Measurements from ENCODE around the gene CHSY1.
A peak's percentile ranks its signal among the peaks of the same experiment; 100 is the strongest.

Gene CHSY1

DNA sequence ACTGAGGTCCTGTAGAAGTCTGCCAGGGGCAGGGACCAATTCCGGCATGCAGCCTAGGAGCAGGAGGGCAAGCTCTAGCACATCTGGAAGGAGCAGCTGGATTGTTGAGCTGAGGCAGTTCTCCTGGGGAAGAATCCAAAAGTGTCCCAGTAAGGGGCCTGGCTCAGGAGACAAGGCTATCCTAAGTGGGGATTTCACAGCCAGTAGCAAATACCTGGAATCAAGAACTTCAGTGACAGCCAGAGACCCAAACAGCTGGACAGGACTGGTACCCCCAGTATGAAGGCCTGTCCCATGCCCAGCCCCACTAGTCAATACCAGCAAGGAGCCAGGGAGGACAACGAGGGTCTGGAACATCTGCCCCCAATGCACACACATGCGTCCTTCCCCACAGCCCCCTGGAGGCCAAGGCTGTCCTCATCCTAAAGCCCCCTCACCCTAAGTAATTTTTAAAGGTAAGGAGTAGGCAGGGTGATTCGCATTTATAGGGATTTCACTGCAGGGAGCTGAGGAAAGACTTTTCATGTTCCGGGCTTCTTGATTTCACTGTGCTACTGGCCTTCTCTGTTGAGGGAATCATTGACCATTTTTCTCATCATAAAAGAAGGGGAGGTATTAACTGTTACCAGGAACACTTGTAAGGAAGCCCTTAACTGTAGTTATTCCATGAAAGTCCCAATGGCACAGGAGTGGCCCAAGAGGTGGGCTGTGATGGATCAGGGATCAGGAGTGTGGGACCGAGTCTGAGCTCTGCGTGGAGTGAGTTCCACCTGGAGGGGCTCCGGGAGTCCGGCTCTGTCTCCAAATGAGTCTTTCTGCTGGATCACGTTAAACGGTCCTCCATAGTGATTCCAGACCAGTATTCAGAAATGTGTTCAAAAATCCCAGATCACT is 2.6 kb upstream of the CHSY1 start:
- no peak for DNase-seq (ENCODE audit: low read depth, low spot score)
- WGBS (ENCODE audit: insufficient coverage, insufficient read length): no CpG with 5 or more reads among the region's 11 CpGs
- H3K9me3 ChIP-seq (ENCODE audit: control insufficient read depth, insufficient read depth, low read length): no peaks in the 10 kb centered on the region
- no peak overlapping the region for H3K27ac ChIP-seq (ENCODE audit: low read length)
- peaks cover 3% of the 10 kb centered on the region; the same call in 1 of the 2 replicates for H3K4me1 ChIP-seq (ENCODE audit: control insufficient read depth, insufficient read depth, low read length)
- no peak overlapping the region for H3K4me3 ChIP-seq (ENCODE audit: low read length)
- no peaks in the 10 kb centered on the region for H3K27me3 ChIP-seq (ENCODE audit: control insufficient read depth, insufficient read depth, low read length)
- no peaks in the 10 kb centered on the region for H3K36me3 ChIP-seq (ENCODE audit: control insufficient read depth, insufficient read depth, low read length)

DNA sequence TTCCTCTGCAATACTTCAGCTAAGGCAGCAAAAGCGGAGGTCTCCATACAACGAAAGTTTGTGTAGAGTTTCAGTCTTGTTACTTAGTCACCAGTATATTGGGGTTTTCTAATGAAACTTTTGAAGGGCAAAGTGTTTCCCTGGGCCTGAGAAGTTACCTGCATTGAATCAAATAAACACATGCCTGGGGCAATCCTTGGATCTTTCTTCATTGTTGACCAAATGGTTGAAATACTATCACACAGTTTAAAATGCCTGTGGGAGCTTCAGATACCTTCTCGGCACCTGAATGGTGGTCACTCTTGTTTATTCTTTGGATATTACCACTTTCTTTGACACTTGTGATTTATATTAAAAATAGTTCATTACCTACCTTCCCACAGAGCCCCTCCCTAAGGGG is 988 bp upstream of the CHSY1 start:
- no peaks in the 10 kb centered on the region for H3K36me3 ChIP-seq (ENCODE audit: control insufficient read depth, insufficient read depth, low read length)
- H3K4me1 ChIP-seq (ENCODE audit: control insufficient read depth, insufficient read depth, low read length): peaks cover 3% of the 10 kb centered on the region; the same call in 1 of the 2 replicates
- no CpG with 5 or more reads among the region's 3 CpGs for WGBS (ENCODE audit: insufficient coverage, insufficient read length)
- H3K4me3 ChIP-seq (ENCODE audit: low read length): peak overlapping the region; percentile 86; the same call in 1 of the 2 replicates
- no peak for DNase-seq (ENCODE audit: low read depth, low spot score)
- H3K27ac ChIP-seq (ENCODE audit: low read length): no peak overlapping the region
- no peaks in the 10 kb centered on the region for H3K9me3 ChIP-seq (ENCODE audit: control insufficient read depth, insufficient read depth, low read length)
- no peaks in the 10 kb centered on the region for H3K27me3 ChIP-seq (ENCODE audit: control insufficient read depth, insufficient read depth, low read length)

DNA sequence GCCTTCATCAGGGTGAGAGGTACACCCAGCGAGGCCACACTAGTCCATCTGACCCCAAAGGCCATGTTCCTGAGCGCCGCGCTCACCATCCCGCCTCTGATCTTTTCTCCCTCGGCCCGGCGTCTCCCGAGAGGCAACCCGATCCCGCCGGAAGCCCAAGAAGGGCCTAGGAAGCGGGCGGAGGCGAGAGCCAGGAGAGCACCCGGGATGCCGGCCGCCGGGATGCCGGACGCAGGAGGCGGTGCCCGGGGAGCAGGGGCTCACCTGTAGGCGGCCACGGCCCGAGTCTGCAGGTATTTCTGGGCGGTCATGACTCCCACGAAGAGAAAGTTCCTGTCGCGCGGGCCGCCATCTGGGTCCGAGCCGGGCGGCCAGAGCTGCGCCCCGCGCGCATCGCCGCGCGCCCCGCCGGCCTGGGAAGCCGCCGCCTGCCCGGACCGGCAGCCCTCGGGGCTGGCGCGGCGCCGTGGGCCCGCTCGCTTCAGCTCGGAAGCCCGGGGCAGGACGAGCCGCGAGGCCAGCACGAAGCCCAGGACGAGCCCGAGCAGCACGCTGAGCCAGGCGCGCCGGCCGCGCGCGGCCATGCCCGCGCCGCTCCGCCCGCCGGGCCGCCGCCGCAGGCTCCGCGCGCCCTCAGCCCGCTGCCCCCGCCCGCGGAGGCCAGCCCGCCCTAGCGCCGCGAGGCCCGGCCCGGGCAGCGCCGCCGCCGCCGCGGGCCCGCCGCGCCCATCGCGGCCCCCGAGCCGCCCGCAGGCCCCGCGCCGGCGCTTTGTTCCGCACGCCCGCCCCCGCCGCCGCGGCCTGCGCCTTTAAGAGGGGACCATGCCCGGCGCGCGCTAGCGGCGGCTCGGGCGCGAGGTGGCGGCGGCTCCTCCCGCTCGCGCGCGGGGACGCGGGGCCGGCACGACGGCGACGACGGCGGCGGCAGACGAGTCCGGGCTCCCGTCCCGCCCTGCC is 697 bp downstream of the CHSY1 start:
- Histone ChIP-seq H3K4me1 (ENCODE audit: control insufficient read depth, insufficient read depth, low read length) (peaks cover 5% of the 10 kb centered on the region; the same call in 1 of the 2 replicates), H3K27ac (ENCODE audit: low read length) (no peak overlapping the region), H3K9me3 (ENCODE audit: control insufficient read depth, insufficient read depth, low read length) (no peaks in the 10 kb centered on the region), H3K36me3 (ENCODE audit: control insufficient read depth, insufficient read depth, low read length) (no peaks in the 10 kb centered on the region; the same call in 1 of the 2 replicates), H3K4me3 (ENCODE audit: low read length) (peak overlapping the region; percentile 86), H3K27me3 (ENCODE audit: control insufficient read depth, insufficient read depth, low read length) (no peaks in the 10 kb centered on the region)
- no peak for DNase-seq (ENCODE audit: low read depth, low spot score)
- no CpG with 5 or more reads among the region's 150 CpGs for WGBS (ENCODE audit: insufficient coverage, insufficient read length)

DNA sequence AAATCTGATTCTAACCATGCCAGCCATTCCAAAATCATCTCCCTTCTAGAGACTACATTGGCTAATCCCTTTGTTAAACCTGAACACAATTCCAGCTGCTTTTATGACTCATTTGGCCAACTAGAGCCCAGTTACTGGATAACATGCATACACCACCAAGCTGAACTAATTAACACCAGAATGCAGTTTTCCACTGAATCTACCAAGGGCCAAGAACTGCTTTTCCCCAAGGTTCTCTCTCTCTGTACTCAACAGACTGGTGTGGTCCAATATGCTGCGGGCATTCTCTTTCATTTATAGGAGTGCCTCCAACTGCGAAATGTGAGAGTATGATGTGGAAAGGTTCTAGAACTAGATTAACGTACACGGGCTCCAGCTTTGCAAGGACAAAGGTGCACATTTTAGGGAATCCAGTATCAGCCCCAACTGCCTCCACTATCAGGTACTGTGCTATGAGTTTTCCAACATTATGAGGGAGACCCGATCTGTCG is 1.5 kb downstream of the CHSY1 start:
- Histone ChIP-seq H3K27me3 (ENCODE audit: control insufficient read depth, insufficient read depth, low read length) (no peaks in the 10 kb centered on the region), H3K4me3 (ENCODE audit: low read length) (peak overlapping the region; percentile 85; the same call in 1 of the 2 replicates), H3K27ac (ENCODE audit: low read length) (no peak overlapping the region), H3K4me1 (ENCODE audit: control insufficient read depth, insufficient read depth, low read length) (peaks cover 5% of the 10 kb centered on the region; the same call in 1 of the 2 replicates), H3K9me3 (ENCODE audit: control insufficient read depth, insufficient read depth, low read length) (no peaks in the 10 kb centered on the region), H3K36me3 (ENCODE audit: control insufficient read depth, insufficient read depth, low read length) (no peaks in the 10 kb centered on the region; the same call in 1 of the 2 replicates)
- DNase-seq (ENCODE audit: low read depth, low spot score): no peak
- WGBS (ENCODE audit: insufficient coverage, insufficient read length): no CpG with 5 or more reads among the region's 6 CpGs

DNA sequence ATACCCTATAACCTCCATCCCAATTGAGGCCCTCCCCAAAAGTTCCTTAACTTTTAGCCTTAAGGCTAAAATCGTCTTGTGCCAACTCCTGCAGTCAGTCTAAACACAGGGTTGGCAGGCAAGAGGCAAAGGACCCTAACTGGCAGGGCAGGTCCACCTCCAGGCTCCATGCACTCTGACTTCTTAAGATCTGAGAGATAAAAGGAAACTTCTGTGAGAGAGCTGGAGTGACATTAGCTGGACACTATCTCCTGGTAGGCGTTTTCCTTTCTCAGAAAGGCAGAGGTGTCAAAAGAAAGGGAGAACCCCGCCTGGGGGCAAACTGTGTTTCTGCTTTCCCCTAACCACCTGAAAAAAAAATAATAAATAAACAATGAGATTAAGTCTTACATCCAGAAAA is 3.6 kb downstream of the CHSY1 start:
- Histone ChIP-seq H3K4me1 (ENCODE audit: control insufficient read depth, insufficient read depth, low read length) (peaks cover 9% of the 10 kb centered on the region; the same call in 1 of the 2 replicates), H3K36me3 (ENCODE audit: control insufficient read depth, insufficient read depth, low read length) (no peaks in the 10 kb centered on the region; the same call in 1 of the 2 replicates), H3K9me3 (ENCODE audit: control insufficient read depth, insufficient read depth, low read length) (no peaks in the 10 kb centered on the region), H3K27ac (ENCODE audit: low read length) (no peak overlapping the region), H3K27me3 (ENCODE audit: control insufficient read depth, insufficient read depth, low read length) (no peaks in the 10 kb centered on the region), H3K4me3 (ENCODE audit: low read length) (no peak overlapping the region)
- WGBS (ENCODE audit: insufficient coverage, insufficient read length): no CpG with 5 or more reads among the region's 3 CpGs
- no peak for DNase-seq (ENCODE audit: low read depth, low spot score)

DNA sequence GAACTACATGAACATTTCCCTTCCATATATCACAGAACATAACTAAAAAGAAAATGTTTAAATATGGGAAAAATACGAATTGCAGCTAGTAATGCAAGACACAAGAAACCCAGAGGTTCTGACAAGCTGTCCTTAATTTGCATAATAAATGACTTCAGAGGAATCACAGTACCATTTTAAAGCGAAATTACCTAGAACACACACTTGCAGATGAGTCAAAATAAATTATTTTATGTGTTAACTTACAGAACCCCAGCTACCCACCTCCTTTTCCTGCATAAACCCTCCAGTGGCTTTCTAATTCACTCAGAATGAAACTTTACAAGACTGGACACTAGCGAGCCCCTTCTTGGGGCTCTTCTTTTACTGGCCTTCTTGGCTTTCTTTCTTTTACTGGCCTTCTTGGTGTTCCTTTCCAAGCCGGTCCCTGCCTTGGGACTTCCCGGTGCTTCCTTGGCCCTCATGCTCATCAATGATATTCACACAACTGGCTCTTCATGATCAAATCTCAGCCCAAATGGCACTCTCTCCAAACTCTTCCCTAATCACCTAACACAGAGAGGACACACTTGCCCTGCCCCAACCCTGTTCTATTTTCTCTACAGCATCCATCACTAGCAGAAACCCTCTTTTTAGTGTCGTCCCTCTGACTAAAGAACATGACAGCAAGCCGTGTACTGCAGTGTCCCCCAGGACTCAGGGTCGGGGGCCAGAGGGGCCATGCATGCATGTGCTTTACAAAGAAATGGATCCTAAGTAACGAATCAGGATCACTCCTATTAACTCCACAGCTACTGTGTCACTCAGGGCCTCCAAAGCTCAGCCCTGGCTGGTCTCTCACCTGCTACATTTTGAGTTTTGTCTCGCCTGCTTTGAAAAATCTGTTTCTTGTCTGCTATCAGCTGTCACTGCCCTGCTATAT is 4.8 kb downstream of the CHSY1 start:
- no peaks in the 10 kb centered on the region for H3K9me3 ChIP-seq (ENCODE audit: control insufficient read depth, insufficient read depth, low read length)
- WGBS (ENCODE audit: insufficient coverage, insufficient read length): no CpG with 5 or more reads among the region's 10 CpGs
- peaks cover 12% of the 10 kb centered on the region; the same call in 1 of the 2 replicates for H3K4me1 ChIP-seq (ENCODE audit: control insufficient read depth, insufficient read depth, low read length)
- no peaks in the 10 kb centered on the region for H3K27me3 ChIP-seq (ENCODE audit: control insufficient read depth, insufficient read depth, low read length)
- DNase-seq (ENCODE audit: low read depth, low spot score): no peak
- H3K4me3 ChIP-seq (ENCODE audit: low read length): no peak overlapping the region
- H3K36me3 ChIP-seq (ENCODE audit: control insufficient read depth, insufficient read depth, low read length): no peaks in the 10 kb centered on the region; the same call in none of the 2 replicates
- H3K27ac ChIP-seq (ENCODE audit: low read length): no peak overlapping the region

DNA sequence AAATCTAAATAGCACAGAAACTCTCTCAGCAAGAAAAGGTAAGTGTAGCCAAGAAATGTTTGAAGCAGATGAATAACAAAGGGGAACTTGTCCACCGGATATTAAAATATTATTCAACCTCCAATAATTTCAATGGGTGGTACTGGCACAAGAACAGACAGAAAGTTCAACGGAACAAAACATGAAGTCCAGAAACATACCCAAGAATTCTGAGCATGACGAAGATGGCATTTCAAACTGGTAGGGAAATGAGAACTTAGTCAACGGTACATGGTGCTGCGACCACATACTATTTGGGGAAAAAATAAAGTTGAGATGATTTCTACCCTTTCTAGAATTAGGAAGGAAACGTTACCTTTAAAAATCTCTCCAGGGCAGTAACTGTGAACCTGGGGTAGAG is 5.5 kb downstream of the CHSY1 start:
- WGBS (ENCODE audit: insufficient coverage, insufficient read length): no CpG with 5 or more reads among the region's 6 CpGs
- Histone ChIP-seq H3K27me3 (ENCODE audit: control insufficient read depth, insufficient read depth, low read length) (no peaks in the 10 kb centered on the region), H3K4me3 (ENCODE audit: low read length) (no peak overlapping the region), H3K4me1 (ENCODE audit: control insufficient read depth, insufficient read depth, low read length) (peaks cover 12% of the 10 kb centered on the region; the same call in 1 of the 2 replicates), H3K27ac (ENCODE audit: low read length) (no peak overlapping the region), H3K36me3 (ENCODE audit: control insufficient read depth, insufficient read depth, low read length) (no peaks in the 10 kb centered on the region; the same call in none of the 2 replicates), H3K9me3 (ENCODE audit: control insufficient read depth, insufficient read depth, low read length) (no peaks in the 10 kb centered on the region)
- no peak for DNase-seq (ENCODE audit: low read depth, low spot score)

DNA sequence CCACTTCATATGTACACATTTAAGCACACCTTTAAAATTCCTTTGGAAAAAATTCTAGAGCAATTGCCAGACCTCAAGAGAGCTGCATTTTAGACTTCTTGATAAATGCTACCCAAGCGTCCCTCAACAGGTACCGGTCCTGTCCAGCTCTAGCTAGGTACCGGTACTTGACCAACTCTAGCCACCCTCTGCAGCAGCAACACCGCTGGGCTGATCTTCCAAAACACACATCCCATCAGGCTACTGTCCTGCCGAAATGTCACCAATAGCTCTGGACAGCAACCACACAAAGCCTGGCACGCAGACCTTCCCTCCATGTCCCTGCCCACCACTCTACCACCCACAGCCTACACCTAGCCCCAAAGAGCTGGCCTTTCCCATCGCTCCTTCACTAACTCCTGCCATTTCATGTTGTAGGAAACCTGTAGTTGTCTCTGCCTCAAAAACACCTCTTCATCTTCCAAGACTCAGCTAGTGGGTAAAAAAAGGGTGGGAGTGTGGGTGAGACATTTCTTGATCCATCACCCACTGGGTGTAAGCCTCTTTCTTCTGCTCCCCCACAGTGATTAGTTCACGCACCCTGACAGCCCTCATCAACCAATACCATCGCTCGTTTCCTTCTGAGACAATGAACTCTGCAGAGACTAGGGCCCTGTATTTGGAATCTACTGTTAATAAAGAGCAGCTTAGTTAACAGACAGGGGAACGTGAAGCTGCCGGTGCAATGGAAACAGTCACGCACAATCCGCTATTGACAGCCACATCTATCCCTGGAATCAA is 6.8 kb downstream of the CHSY1 start:
- Histone ChIP-seq H3K27ac (ENCODE audit: low read length) (no peak overlapping the region), H3K9me3 (ENCODE audit: control insufficient read depth, insufficient read depth, low read length) (no peaks in the 10 kb centered on the region), H3K27me3 (ENCODE audit: control insufficient read depth, insufficient read depth, low read length) (no peaks in the 10 kb centered on the region), H3K36me3 (ENCODE audit: control insufficient read depth, insufficient read depth, low read length) (no peaks in the 10 kb centered on the region; the same call in none of the 2 replicates), H3K4me3 (ENCODE audit: low read length) (no peak overlapping the region), H3K4me1 (ENCODE audit: control insufficient read depth, insufficient read depth, low read length) (peaks cover 10% of the 10 kb centered on the region; the same call in 1 of the 2 replicates)
- whole genome bisulfite sequencing (ENCODE audit: insufficient coverage, insufficient read length): no CpG with 5 or more reads among the region's 14 CpGs
- no peak for DNase-seq (ENCODE audit: low read depth, low spot score)
